ENCODE measurements around the gene PC.

- TF ChIP-seq CTCF (IDR thresholded peaks at IDR 0.05) = no peak
- no peak for TF ChIP-seq POLR2A (IDR thresholded peaks at IDR 0.05)
Measured at GRCh38 chr11:66987158-66987620, 29.0 kb upstream of the PC start.
